HEK293T (cell line): ENCODE data around the gene DHX58.
A peak's percentile ranks its signal among the peaks of the same experiment; 100 is the strongest.

ENCODE experiments used
- CTCF ChIA-PET: fragments of 350-600 bp; formaldehyde crosslinking; extraction: SDS; loops from one replicate; lab custom pipeline; 2021; ENCODE audit warnings: antibody characterized with exemption, inconsistent platforms; lab: Yijun Ruan, JAX
- POLR2A ChIA-PET: fragments of 350-600 bp; formaldehyde crosslinking; extraction: SDS; loops from one replicate; lab custom pipeline; 2020; ENCODE audit warnings: antibody characterized with exemption, inconsistent platforms; lab: Yijun Ruan, JAX
- DNase-seq: peaks from one replicate; pipeline ENCODE4 v3.0.0; 2012; ENCODE audit warnings: mixed read lengths; ENCODE audit errors: extremely low spot score
- ARNT ChIP-seq: fragments of 450-650 bp; IDR thresholded peaks from 2 replicates; pipeline ENCODE4 v1.6.1; 2017; ENCODE audit warnings: mild to moderate bottlenecking
- BHLHE40 ChIP-seq: fragments of 450-650 bp; IDR thresholded peaks from 2 replicates; pipeline ENCODE4 v1.6.1; 2016; ENCODE audit warnings: mild to moderate bottlenecking, moderate library complexity, borderline replicate concordance
- CTBP1 ChIP-seq: fragments of 450-650 bp; IDR thresholded peaks from 2 replicates; pipeline ENCODE4 v1.6.1; 2016; ENCODE audit warnings: borderline replicate concordance
- ELF4 ChIP-seq: fragments of 450-650 bp; IDR thresholded peaks from 2 replicates; pipeline ENCODE4 v1.6.1; 2017; ENCODE audit warnings: antibody characterized with exemption
- FOXA1 ChIP-seq: fragments of 450-650 bp; IDR thresholded peaks from 2 replicates; pipeline ENCODE4 v1.6.1; 2016; ENCODE audit warnings: mild to moderate bottlenecking
- FOXK2 ChIP-seq: fragments of 450-650 bp; IDR thresholded peaks from 2 replicates; pipeline ENCODE4 v1.6.1; 2016; ENCODE audit warnings: mild to moderate bottlenecking
- FOXM1 ChIP-seq: fragments of 450-650 bp; IDR thresholded peaks from 2 replicates; pipeline ENCODE4 v1.6.1; 2017; ENCODE audit warnings: mild to moderate bottlenecking, borderline replicate concordance
- HDGF ChIP-seq: fragments of 450-650 bp; IDR thresholded peaks from 2 replicates; pipeline ENCODE4 v1.6.1; 2017; ENCODE audit warnings: antibody characterized with exemption, borderline replicate concordance
- L3MBTL2 ChIP-seq: fragments of 450-650 bp; conservative IDR thresholded peaks from 2 replicates; pipeline ENCODE4 v1.6.1; 2016; ENCODE audit warnings: mild to moderate bottlenecking
- LEF1 ChIP-seq: fragments of 450-650 bp; IDR thresholded peaks from 2 replicates; pipeline ENCODE4 v1.6.1; 2017; ENCODE audit warnings: mild to moderate bottlenecking, borderline replicate concordance
- PKNOX1 ChIP-seq: fragments of 450-650 bp; IDR thresholded peaks from 2 replicates; pipeline ENCODE4 v1.6.1; 2016
- SP1 ChIP-seq: fragments of 450-650 bp; IDR thresholded peaks from 2 replicates; pipeline ENCODE4 v1.6.1; 2017
- SUZ12 ChIP-seq: fragments of 450-650 bp; IDR thresholded peaks from 2 replicates; pipeline ENCODE4 v1.6.1; 2016; ENCODE audit warnings: mild to moderate bottlenecking
- TARDBP ChIP-seq: fragments of 450-650 bp; IDR thresholded peaks from 2 replicates; pipeline ENCODE4 v1.6.1; 2016
- ZNF384 ChIP-seq: fragments of 450-650 bp; IDR thresholded peaks from 2 replicates; pipeline ENCODE4 v1.6.1; 2016

DHX58 gene

DNA sequence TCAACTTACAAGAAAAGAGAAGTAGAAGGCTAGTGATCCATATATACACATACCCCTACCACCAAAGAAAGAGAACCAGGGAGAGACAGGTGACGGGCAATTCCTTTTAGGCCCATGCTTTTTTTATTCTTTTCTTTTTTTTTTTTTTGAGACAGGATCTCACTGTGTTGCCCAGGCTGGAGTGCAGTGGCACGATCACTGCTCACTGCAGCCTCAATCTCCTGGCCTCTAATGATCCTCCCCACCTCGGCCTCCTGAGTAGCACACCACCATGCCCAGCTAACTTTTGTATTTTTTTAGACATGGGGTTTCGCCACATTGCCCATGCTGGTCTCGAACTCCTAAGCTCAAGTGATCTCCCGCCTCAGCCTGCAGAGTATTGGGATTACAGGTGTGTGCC lies 14.9 kb upstream of the DHX58 start:
- ChIA-PET POLR2A (interaction anchor here (1.6 kb wide), 1 partner anchor 110 kb away, joined by 5 read pairs; the partner anchor contains the start of gene DNAJC7), CTCF (no interaction called here)
- no peak for DNase-seq
- TF ChIP-seq FOXA1, result no peak
- TF ChIP-seq PKNOX1, result no peak
- no peak for TF ChIP-seq LEF1
- no peak for TF ChIP-seq L3MBTL2
- TF ChIP-seq ZNF384, result no peak
- no peak for TF ChIP-seq TARDBP
- no peak for TF ChIP-seq ELF4
- no peak for TF ChIP-seq SP1
- TF ChIP-seq FOXK2, result no peak
- no peak for TF ChIP-seq BHLHE40
- TF ChIP-seq HDGF, result no peak
- no peak for TF ChIP-seq ARNT
- TF ChIP-seq SUZ12, result no peak
- TF ChIP-seq CTBP1, result no peak

DNA sequence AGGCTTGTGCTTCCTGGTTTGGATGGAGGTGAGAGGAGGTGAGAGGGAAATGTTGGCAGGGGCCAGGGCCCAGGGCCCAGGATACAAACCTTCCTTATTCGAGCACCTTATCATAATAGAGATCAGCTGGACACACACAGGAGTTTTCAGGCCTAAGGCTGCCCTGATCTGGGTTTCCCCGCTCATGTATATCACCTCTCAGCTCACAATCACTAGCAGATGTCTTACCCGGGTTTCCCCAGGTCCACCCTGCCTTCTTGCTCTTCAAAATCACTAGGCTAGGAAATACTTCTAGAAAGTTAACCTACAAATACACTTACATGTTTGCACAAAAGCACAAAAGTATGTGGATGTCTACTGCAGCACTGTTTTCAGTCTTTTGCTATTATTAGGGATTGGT lies 14.3 kb upstream of the DHX58 start:
- no peak for DNase-seq
- ChIA-PET POLR2A (interaction anchor here (1.6 kb wide), 1 partner anchor 110 kb away, joined by 5 read pairs; the partner anchor contains the start of gene DNAJC7), CTCF (no interaction called here)
- TF ChIP-seq FOXA1, result no peak

- ChIA-PET POLR2A (no interaction called here), CTCF (no interaction called here)
- no peak for TF ChIP-seq FOXK2
- TF ChIP-seq SP1, result no peak
- no peak for TF ChIP-seq SUZ12
- DNase-seq, result no peak
Measured at GRCh38 chr17:42125565-42125964, 13.1 kb upstream of the DHX58 start.

GRCh38 chr17:42124256-42124655 lies 11.7 kb upstream of the DHX58 start:
- TF ChIP-seq FOXM1 (no peak), CTBP1 (no peak), FOXA1 (no peak), PKNOX1 (no peak), ARNT (no peak), HDGF (no peak), BHLHE40 (no peak), L3MBTL2 (no peak), FOXK2 (no peak)
- no peak for DNase-seq
- ChIA-PET POLR2A (no interaction called here), CTCF (interaction anchor here (0.6 kb wide), 1 partner anchor 61 kb away, joined by 4 read pairs; the partner anchor contains the start of gene HCRT)

- no peak for TF ChIP-seq FOXM1
- no peak for DNase-seq
- ChIA-PET CTCF (no interaction called here), POLR2A (interaction anchor here (1.2 to 3.0 kb wide), 3 partner anchors 8 to 105 kb away, joined by 5 to 26 read pairs (median 25); partner anchors contain the start of genes DHX58 and DNAJC7)
Measured at GRCh38 chr17:42122371-42123303, 10.1 kb upstream of the DHX58 start, which contains the start of gene HSPB9. Gene HSPB9 (plus strand): TSS chr17:42122804. CDS start chr17:42122851, 47 bp downstream.

DNA sequence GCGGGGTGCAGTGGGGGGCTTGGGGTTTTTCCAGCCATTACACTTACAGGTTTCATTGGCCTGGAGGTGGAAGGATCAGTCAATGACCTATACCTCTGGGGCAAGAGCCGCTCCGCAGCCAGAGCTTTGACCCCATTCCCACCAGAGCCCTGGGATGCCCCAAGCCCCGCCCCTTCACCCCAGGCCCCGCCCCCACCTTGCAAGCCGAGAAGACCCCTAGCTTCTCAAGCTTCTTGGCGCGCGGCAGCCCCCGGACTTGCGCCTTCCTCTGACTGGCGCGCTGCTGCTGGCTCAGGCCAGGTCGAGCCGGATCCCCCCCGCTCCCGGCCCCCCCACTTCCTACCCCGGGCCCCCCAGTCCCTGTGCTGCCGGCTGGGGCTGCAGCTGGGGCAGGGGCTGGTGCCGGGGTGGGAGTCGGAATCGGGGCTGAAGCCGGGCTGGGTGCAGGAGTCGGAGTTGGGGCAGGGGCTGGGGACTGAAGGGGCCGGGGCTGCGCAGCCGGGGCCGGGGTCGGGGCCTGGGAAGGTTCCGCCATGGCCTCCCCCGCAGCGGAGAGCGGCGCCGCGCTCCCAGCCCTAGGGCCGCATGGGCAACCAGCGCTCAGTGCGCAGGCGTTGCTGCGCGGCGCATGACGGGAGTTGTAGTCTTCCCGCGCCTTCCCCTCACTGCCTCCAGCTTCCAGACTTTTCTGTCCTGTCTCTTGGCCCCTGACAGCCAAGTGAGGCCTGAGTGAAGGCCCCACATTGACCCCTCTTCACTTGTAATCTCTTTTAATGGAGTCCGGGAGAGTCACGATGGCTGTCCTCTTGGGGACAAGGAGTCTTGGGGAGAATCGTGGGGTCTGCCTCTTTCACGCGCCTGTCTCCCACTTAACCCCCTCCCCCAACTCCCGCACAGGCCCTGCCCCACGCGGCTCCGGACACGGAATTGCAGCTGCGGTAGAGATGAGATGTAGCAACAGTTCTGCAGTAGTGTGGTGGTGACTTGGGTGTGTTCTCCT lies 8.6 kb upstream of the DHX58 start, which contains the start of gene KAT2A:
Gene KAT2A, minus strand, starts transcription at position 598 of the 1,000 bp plus-strand sequence. Its CDS starts 63 bp downstream, at position 535.
- DNase-seq, result peak; percentile 94
- CTCF ChIA-PET, result interaction anchor here (0.5 to 1.2 kb wide), 4 partner anchors 20 to 158 kb away, joined by 3 to 5 read pairs (median 3); partner anchors contain the start of gene CNP
- POLR2A ChIA-PET, result interaction anchor here (0.6 to 3.1 kb wide), 35 partner anchors 9 to 302 kb away, joined by 3 to 33 read pairs (median 4); partner anchors contain the start of genes ACLY, CAVIN1, CNP and DHX58
- TF ChIP-seq ELF4 (peak; percentile 39), L3MBTL2 (peak; percentile 32; the same call in 1 of the 2 replicates), FOXK2 (no peak)
